Measurements from ENCODE around the gene FOXA2.

DNA sequence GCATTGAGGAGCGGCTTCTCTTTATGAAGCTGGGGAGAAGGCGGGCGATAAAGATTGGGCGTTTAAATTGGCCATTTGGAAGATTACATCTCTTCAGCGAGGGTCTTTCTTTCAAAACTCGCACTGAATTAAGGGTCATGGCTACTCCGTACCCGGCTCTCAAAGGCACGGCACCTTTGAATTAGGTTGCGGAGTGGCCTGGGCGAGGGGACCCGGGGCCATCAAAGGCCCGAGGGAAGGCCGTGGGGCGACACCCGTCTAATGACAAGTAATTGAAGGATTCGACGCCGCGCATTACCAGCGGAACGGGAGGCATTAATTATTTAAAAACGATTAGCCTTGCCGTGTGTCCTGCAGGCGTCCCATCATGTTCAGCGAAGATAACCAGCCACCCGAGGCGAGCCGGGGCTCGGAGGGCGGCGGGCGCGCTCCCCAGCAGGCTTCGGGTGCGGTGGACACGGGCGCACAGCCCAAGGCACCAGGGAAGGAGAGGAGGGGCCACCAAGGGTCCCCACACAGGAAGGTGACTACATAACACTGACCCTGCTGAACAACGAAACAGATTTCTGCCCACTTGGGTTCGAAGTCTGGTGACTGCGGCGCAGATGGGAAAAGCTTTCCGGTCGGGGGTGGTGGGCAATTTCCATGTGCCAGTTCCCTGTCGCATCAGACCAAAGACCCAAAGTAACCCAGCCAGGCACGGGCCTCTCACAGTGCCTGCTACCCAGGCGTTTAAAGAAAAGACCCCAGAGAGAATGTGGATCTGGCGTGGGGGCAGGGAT is 7.4 kb downstream of the FOXA2 start:
- TF ChIP-seq, protein P1, sequence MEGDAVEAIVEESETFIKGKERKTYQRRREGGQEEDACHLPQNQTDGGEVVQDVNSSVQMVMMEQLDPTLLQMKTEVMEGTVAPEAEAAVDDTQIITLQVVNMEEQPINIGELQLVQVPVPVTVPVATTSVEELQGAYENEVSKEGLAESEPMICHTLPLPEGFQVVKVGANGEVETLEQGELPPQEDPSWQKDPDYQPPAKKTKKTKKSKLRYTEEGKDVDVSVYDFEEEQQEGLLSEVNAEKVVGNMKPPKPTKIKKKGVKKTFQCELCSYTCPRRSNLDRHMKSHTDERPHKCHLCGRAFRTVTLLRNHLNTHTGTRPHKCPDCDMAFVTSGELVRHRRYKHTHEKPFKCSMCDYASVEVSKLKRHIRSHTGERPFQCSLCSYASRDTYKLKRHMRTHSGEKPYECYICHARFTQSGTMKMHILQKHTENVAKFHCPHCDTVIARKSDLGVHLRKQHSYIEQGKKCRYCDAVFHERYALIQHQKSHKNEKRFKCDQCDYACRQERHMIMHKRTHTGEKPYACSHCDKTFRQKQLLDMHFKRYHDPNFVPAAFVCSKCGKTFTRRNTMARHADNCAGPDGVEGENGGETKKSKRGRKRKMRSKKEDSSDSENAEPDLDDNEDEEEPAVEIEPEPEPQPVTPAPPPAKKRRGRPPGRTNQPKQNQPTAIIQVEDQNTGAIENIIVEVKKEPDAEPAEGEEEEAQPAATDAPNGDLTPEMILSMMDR (IDR thresholded peaks at IDR 0.05 in 8 of 11, conservative IDR thresholded peaks at IDR 0.05 in 3 of 11): no peak
- TF ChIP-seq POLR2A (IDR thresholded peaks at IDR 0.05) (no peak), POLR2AphosphoS5 (IDR thresholded peaks at IDR 0.05) (no peak)

Data from spleen (tissue), 7 donors.